K562 (cell line): Measurements from ENCODE around the gene MLLT11. TPM values are rescaled to one million over a fixed set of nuclear protein-coding genes. Genes with fewer than 3 reads are reported as not detected.
A peak's percentile ranks its signal among the peaks of the same experiment; 100 is the strongest.

Experiments used
- CBX8 ChIP-seq: fragments of 200-600 bp; sonication (generic); IDR thresholded peaks from 2 replicates; pipeline ENCODE4 v1.6.1; 2012; ENCODE audit warnings: borderline replicate concordance, mixed run types, low read depth, mild to moderate bottlenecking, moderate library complexity, mixed read lengths, low read length, control low read depth, inconsistent platforms; ENCODE audit not compliant: poor library complexity, severe bottlenecking; ENCODE audit errors: extremely low read depth
- CCNT2 ChIP-seq: IDR thresholded peaks from 2 replicates; pipeline ENCODE4 v1.6.1; 2011; ENCODE audit warnings: borderline replicate concordance, low read depth, mild to moderate bottlenecking, moderate library complexity, mixed read lengths, low read length; ENCODE audit not compliant: insufficient read length; ENCODE audit errors: extremely low read depth
- CHD2 ChIP-seq: IDR thresholded peaks from 2 replicates; pipeline ENCODE4 v1.6.1; 2011; ENCODE audit warnings: low read depth, low read length
- ELF2 ChIP-seq: fragments of 250-450 bp; sonication (Bioruptor Pico); IDR thresholded peaks from 2 replicates; pipeline ENCODE4 v1.5.0; 2021; ENCODE audit warnings: mild to moderate bottlenecking
- KDM1A ChIP-seq, 2 experiments: fragments of 450-650 bp; IDR thresholded peaks; 2 replicates each; pipeline ENCODE4 v1.6.1; 2016; ENCODE audit warnings: mild to moderate bottlenecking in 2 of 2
- KDM2B ChIP-seq: fragments of 250-450 bp; sonication (Bioruptor Pico); IDR thresholded peaks from 2 replicates; pipeline ENCODE4 v1.8.0; 2021; ENCODE audit warnings: mild to moderate bottlenecking, moderate library complexity
- LEF1 ChIP-seq: fragments of 450-650 bp; IDR thresholded peaks from 2 replicates; pipeline ENCODE4 v1.6.1; 2016; ENCODE audit warnings: mild to moderate bottlenecking
- OTX1 ChIP-seq: fragments of 450-650 bp; formaldehyde crosslinking; IDR thresholded peaks from 2 replicates; pipeline ENCODE4 v1.4.0; 2022; ENCODE audit warnings: mild to moderate bottlenecking
- POLR2A ChIP-seq: fragments of 450-650 bp; conservative IDR thresholded peaks from 2 replicates; pipeline ENCODE4 v1.6.1; 2016
- SMAD2 ChIP-seq: fragments of 150-350 bp; IDR thresholded peaks from 2 replicates; pipeline ENCODE4 v1.6.1; 2014; ENCODE audit warnings: low read depth, mild to moderate bottlenecking, low read length
- SMC3 ChIP-seq: conservative IDR thresholded peaks from 2 replicates; pipeline ENCODE4 v1.6.1; 2011; ENCODE audit warnings: low read depth, low read length, improper control_type of control experiment; ENCODE audit not compliant: insufficient read depth
- STAG1 ChIP-seq: sonication (generic); formaldehyde crosslinking; IDR thresholded peaks from 2 replicates; pipeline ENCODE4 v1.5.0; 2020; ENCODE audit warnings: missing genetic modification reagents, borderline replicate concordance
- TCFL5 ChIP-seq: fragments of 250-450 bp; sonication (Bioruptor Pico); conservative IDR thresholded peaks from 2 replicates; pipeline ENCODE4 v1.6.1; 2021; ENCODE audit warnings: mild to moderate bottlenecking, moderate library complexity, matching md5 sums
- U2AF2 ChIP-seq: fragments of 200-400 bp; formaldehyde crosslinking; optimal IDR thresholded peaks from 2 replicates; pipeline ENCODE3; 2017; ENCODE audit warnings: low read depth, mild to moderate bottlenecking, low read length
- ZNF121 ChIP-seq: sonication (generic); formaldehyde crosslinking; conservative IDR thresholded peaks from 2 replicates; pipeline ENCODE4 v1.8.0; 2022; ENCODE audit warnings: missing genetic modification reagents
- ZNF140 ChIP-seq: fragments of 250-450 bp; sonication (Bioruptor Pico); IDR thresholded peaks from 2 replicates; pipeline ENCODE4 v1.8.0; 2021; ENCODE audit warnings: moderate library complexity, mild to moderate bottlenecking, inconsistent platforms
- ZNF41 ChIP-seq: fragments of 250-450 bp; sonication (Bioruptor Pico); conservative IDR thresholded peaks from 2 replicates; pipeline ENCODE4 v1.4.0; 2020; ENCODE audit warnings: mild to moderate bottlenecking
- polyA plus RNA-seq, 8 experiments: library from polyadenylated mRNA; depleted of rRNA in 4 of 8; stranded (reverse) in 5 of 8; unstranded in 3 of 8; fragments of >200 nt; fragmentation: Nextera tagmentation in 2 of 8; fragmentation: Illumina TruSeq in 1 of 8; extraction: Ambion mirVana in 2 of 8; extraction: Trizol in 1 of 8; gene quantifications; 2 replicates each; pipeline versions ENCODE4 v1.2.1 to v1.2.3, GENCODE V29; 2011 to 2014; ENCODE audit warnings: inconsistent platforms in 1 of 8, missing spikeins in 1 of 8
- total RNA-seq, 7 experiments: library from RNA; depleted of rRNA in 6 of 7; stranded (reverse); fragments of >200 nt in 6 of 7; fragmentation: Illumina TruSeq in 2 of 7; extraction: Trizol in 2 of 7; gene quantifications; 2 replicates each; pipeline versions ENCODE4 v1.2.1 to v1.2.3, GENCODE V29; 2011 to 2021; ENCODE audit warnings: low replicate concordance in 1 of 7
- TF ChIP-seq, protein P1 (sequence below): fragments of 250-450 bp; sonication (Bioruptor Pico); IDR thresholded peaks from 2 replicates; pipeline ENCODE4 v1.5.0; 2021
- TF ChIP-seq, protein P2 (sequence below), 2 experiments: fragments of 250-450 bp in 1 of 2; fragments of 450-650 bp in 1 of 2; sonication (Bioruptor Pico) in 1 of 2; IDR thresholded peaks; 2 replicates each; pipeline versions ENCODE4 v1.6.1 to v1.8.0; 2016 to 2021; ENCODE audit warnings: mild to moderate bottlenecking in 2 of 2, moderate library complexity in 2 of 2, missing compliant biosample characterization in 1 of 2, missing genetic modification characterization in 1 of 2
- TF ChIP-seq, protein P3 (sequence below), 2 experiments: fragments of 450-650 bp; conservative IDR thresholded peaks; 2 replicates each; pipeline ENCODE4 v1.6.1; 2017; ENCODE audit warnings: mild to moderate bottlenecking in 2 of 2, moderate library complexity in 2 of 2
- TF ChIP-seq, protein P4 (sequence below): fragments of 250-450 bp; sonication (Bioruptor Pico); IDR thresholded peaks from 2 replicates; pipeline ENCODE4 v1.5.0; 2021; ENCODE audit warnings: mild to moderate bottlenecking, borderline replicate concordance
- TF ChIP-seq, protein P5 (sequence below): fragments of 200-800 bp; sonication (Bioruptor generic); IDR thresholded peaks from 2 replicates; pipeline ENCODE4 v1.6.1; 2017; ENCODE audit warnings: missing genetic modification characterization, missing compliant biosample characterization

The MLLT11 gene
- total and polyA plus RNA-seq, 9 of the 15 experiments (the other 6 are each of a cell fraction or from before 2014, with no cell fraction given), result 12.1 to 91.0 (median 22.0) TPM

DNA sequence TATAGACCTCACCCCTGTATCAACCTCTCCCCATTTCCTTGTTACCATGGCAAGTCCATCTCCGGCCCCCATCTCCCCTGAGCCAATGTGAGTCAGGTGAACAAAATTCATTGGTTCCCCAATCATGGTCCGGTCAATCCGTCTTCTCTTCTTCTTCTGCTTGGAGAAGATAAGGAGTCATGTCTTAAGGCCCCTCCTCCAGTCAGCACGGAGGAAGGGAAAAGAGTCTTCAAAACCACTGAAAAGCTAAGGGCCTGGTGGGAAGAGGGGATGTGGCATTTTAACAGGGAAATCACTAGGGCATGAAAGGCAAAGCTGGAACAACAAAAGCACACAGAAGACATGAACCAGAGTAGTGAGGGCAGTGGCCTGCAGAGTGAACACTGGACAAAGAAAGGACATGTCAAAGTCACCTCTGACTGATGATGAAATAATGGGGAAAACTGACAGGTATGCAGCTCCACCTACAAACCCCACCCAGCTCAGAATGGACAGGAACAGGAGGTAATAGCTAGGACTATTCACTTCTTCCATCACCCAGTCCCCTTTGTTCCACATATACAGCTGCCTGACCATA lies 5.1 kb upstream of the MLLT11 start (continued):
- TF ChIP-seq ZNF140, result no peak
- no peak for TF ChIP-seq ELF2
- no peak for TF ChIP-seq KDM2B (CRISPR knock-in tag)
- TF ChIP-seq SMC3, result no peak
- TF ChIP-seq LEF1, result peak; percentile 86
- peak; percentile 67 for TF ChIP-seq POLR2A
- TF ChIP-seq, protein P1, sequence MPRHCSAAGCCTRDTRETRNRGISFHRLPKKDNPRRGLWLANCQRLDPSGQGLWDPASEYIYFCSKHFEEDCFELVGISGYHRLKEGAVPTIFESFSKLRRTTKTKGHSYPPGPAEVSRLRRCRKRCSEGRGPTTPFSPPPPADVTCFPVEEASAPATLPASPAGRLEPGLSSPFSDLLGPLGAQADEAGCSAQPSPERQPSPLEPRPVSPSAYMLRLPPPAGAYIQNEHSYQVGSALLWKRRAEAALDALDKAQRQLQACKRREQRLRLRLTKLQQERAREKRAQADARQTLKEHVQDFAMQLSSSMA (CRISPR knock-in tag), result no peak
- TF ChIP-seq ZNF41 (CRISPR knock-in tag), result no peak
- peak; percentile 92 to 93 for TF ChIP-seq KDM1A (IDR thresholded peaks at IDR 0.05)
- no peak for TF ChIP-seq STAG1 (CRISPR knock-in tag)
- TF ChIP-seq TCFL5 (CRISPR knock-in tag), result no peak
- TF ChIP-seq, protein P2, sequence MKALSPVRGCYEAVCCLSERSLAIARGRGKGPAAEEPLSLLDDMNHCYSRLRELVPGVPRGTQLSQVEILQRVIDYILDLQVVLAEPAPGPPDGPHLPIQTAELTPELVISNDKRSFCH (CRISPR knock-in tag; IDR thresholded peaks at IDR 0.05), result no peak
- TF ChIP-seq, protein P2 (tag; IDR thresholded peaks at IDR 0.05), result 0 out of 2 replicates have a peak, but pooled peaks have one; percentile 43
- 0 out of 2 replicates have a peak, but pooled peaks have one; percentile 17 for TF ChIP-seq OTX1 (CRISPR knock-in tag)
- TF ChIP-seq CHD2, result no peak
- TF ChIP-seq, protein P3, sequence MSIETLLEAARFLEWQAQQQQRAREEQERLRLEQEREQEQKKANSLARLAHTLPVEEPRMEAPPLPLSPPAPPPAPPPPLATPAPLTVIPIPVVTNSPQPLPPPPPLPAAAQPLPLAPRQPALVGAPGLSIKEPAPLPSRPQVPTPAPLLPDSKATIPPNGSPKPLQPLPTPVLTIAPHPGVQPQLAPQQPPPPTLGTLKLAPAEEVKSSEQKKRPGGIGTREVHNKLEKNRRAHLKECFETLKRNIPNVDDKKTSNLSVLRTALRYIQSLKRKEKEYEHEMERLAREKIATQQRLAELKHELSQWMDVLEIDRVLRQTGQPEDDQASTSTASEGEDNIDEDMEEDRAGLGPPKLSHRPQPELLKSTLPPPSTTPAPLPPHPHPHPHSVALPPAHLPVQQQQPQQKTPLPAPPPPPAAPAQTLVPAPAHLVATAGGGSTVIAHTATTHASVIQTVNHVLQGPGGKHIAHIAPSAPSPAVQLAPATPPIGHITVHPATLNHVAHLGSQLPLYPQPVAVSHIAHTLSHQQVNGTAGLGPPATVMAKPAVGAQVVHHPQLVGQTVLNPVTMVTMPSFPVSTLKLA (conservative IDR thresholded peaks at IDR 0.05), result peak in 1 of 2 experiments; percentile 64; a peak in 2 of 4 replicates
- no peak for TF ChIP-seq ZNF121 (CRISPR knock-in tag)
- TF ChIP-seq SMAD2, result no peak
- no peak for TF ChIP-seq U2AF2
- TF ChIP-seq, protein P4, sequence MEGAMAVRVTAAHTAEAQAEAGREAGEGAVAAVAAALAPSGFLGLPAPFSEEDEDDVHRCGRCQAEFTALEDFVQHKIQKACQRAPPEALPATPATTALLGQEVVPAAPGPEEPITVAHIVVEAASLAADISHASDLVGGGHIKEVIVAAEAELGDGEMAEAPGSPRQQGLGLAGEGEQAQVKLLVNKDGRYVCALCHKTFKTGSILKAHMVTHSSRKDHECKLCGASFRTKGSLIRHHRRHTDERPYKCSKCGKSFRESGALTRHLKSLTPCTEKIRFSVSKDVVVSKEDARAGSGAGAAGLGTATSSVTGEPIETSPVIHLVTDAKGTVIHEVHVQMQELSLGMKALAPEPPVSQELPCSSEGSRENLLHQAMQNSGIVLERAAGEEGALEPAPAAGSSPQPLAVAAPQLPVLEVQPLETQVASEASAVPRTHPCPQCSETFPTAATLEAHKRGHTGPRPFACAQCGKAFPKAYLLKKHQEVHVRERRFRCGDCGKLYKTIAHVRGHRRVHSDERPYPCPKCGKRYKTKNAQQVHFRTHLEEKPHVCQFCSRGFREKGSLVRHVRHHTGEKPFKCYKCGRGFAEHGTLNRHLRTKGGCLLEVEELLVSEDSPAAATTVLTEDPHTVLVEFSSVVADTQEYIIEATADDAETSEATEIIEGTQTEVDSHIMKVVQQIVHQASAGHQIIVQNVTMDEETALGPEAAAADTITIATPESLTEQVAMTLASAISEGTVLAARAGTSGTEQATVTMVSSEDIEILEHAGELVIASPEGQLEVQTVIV (CRISPR knock-in tag), result no peak
- TF ChIP-seq CCNT2, result no peak
- TF ChIP-seq, protein P5, sequence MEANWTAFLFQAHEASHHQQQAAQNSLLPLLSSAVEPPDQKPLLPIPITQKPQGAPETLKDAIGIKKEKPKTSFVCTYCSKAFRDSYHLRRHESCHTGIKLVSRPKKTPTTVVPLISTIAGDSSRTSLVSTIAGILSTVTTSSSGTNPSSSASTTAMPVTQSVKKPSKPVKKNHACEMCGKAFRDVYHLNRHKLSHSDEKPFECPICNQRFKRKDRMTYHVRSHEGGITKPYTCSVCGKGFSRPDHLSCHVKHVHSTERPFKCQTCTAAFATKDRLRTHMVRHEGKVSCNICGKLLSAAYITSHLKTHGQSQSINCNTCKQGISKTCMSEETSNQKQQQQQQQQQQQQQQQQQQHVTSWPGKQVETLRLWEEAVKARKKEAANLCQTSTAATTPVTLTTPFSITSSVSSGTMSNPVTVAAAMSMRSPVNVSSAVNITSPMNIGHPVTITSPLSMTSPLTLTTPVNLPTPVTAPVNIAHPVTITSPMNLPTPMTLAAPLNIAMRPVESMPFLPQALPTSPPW (CRISPR knock-in tag), result peak; percentile 65
- TF ChIP-seq CBX8, result no peak
